ENCODE data around the gene ABCB11.

DNA sequence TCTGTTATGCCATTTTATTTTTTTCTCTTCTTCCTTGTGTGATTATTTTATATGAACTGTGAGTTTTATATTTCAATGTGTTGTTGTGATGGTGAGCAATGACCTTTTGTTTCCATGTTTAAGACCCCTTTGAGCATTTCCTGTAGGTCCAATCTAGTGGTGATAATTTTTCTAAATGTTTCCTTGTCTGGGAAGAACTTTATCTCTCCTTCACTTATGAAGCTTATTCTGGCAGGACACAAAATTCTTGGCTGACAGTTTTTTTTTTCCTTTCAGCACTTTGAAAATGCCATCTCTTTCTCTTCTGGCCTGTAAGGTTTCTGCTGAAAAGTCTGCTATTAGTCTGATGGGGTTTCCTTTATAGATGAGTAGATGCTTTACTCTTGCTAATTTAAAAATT lies 76.9 kb downstream of the ABCB11 start:
- TF ChIP-seq CTCF (IDR thresholded peaks at IDR 0.05) (no peak), POLR2A (IDR thresholded peaks at IDR 0.05) (no peak), EP300 (IDR thresholded peaks at IDR 0.05) (no peak)
